Keratinocyte (primary cell): ENCODE measurements around the gene ZNF134. TPM values are rescaled to one million over a fixed set of nuclear protein-coding genes. Genes with fewer than 3 reads are reported as not detected.

Experiments
- DNase-seq: peaks from one replicate; pipeline ENCODE4 v3.0.0-alpha.2; 2011; ENCODE audit warnings: low read depth, missing footprints, low spot score
- FAIRE-seq: peaks from 2 replicates; lab custom pipeline; 2011; peaks lifted over from hg19 to GRCh38; lab: Jason Lieb, UNC
- H2AFZ ChIP-seq: 2 replicates; pipeline ENCODE4 v1.6.0; 2012; ENCODE audit warnings: low read length, control low read depth, inconsistent platforms; ENCODE audit not compliant: control insufficient read depth
- H3K27ac ChIP-seq: 2 replicates; pipeline ENCODE4 v1.5.1; 2011; ENCODE audit warnings: low read length; ENCODE audit not compliant: control insufficient read depth, insufficient read depth
- H3K27me3 ChIP-seq: 3 replicates; pipeline ENCODE4 v1.6.0; 2011; ENCODE audit warnings: low read length; ENCODE audit not compliant: control insufficient read depth, insufficient read depth; ENCODE audit errors: extremely low read depth
- H3K36me3 ChIP-seq, 2 experiments: 2 replicates in 1 of 2; 3 replicates in 1 of 2; pipeline ENCODE4 v1.5.1; 2011; ENCODE audit warnings: low read length in 2 of 2, mild to moderate bottlenecking in 1 of 2; ENCODE audit not compliant: control insufficient read depth in 2 of 2, insufficient read depth in 2 of 2; ENCODE audit errors: extremely low read depth in 1 of 2
- H3K4me1 ChIP-seq: 3 replicates; pipeline ENCODE4 v1.5.1; 2011; ENCODE audit warnings: low read length; ENCODE audit not compliant: control insufficient read depth, insufficient read depth; ENCODE audit errors: extremely low read depth
- H3K4me2 ChIP-seq: 3 replicates; pipeline ENCODE4 v1.6.0; 2011; ENCODE audit warnings: low read depth, low read length; ENCODE audit not compliant: control insufficient read depth, insufficient read depth; ENCODE audit errors: extremely low read depth
- H3K4me3 ChIP-seq, 3 experiments: fragments of 200-600 bp in 1 of 3; sonication (generic) in 1 of 3; 2 replicates in 2 of 3; 3 replicates in 1 of 3; pipeline ENCODE4 v1.5.1; 2011 to 2016; ENCODE audit warnings: low read length in 3 of 3, mild to moderate bottlenecking in 3 of 3, control low read depth in 2 of 3, inconsistent platforms in 1 of 3, low read depth in 1 of 3, mixed read lengths in 1 of 3, mixed run types in 1 of 3, moderate library complexity in 1 of 3; ENCODE audit not compliant: control insufficient read depth in 2 of 3, insufficient read depth in 2 of 3; ENCODE audit errors: extremely low read depth in 1 of 3
- H3K79me2 ChIP-seq: 2 replicates; pipeline ENCODE4 v1.6.0; 2012; ENCODE audit warnings: low read length; ENCODE audit not compliant: control insufficient read depth, insufficient read depth
- H3K9ac ChIP-seq: 3 replicates; pipeline ENCODE4 v1.6.0; 2011; ENCODE audit warnings: low read length; ENCODE audit not compliant: control insufficient read depth, insufficient read depth; ENCODE audit errors: extremely low read depth
- H3K9me1 ChIP-seq: 3 replicates; pipeline ENCODE4 v1.6.0; 2011; ENCODE audit warnings: low read length; ENCODE audit not compliant: control insufficient read depth, insufficient read depth; ENCODE audit errors: extremely low read depth
- H3K9me3 ChIP-seq: 2 replicates; pipeline ENCODE4 v1.5.1; 2012; ENCODE audit warnings: low read depth, low read length; ENCODE audit not compliant: control insufficient read depth
- H4K20me1 ChIP-seq: 3 replicates; pipeline ENCODE4 v1.6.0; 2011; ENCODE audit warnings: low read length; ENCODE audit not compliant: control insufficient read depth, insufficient read depth; ENCODE audit errors: extremely low read depth
- EZH2 ChIP-seq: IDR thresholded peaks from one replicate; pipeline ENCODE4 v1.6.1; 2012; ENCODE audit warnings: inconsistent platforms, mild to moderate bottlenecking, low read length, moderate library complexity
- dilution Hi-C: fragments of 300-500 bp; cut with MboI; formaldehyde crosslinking; loops from one replicate; pipeline ENCODE4 v1.7.0; 2020; ENCODE audit warnings: low sequenced_read_pairs; ENCODE audit not compliant: extremely low pct_ligation_motif_present
- polyA plus RNA-seq, 5 experiments: library from polyadenylated mRNA; depleted of rRNA in 3 of 5; stranded (reverse) in 3 of 5; stranded (forward) in 1 of 5; unstranded in 1 of 5; fragments of >200 nt; gene quantifications; 1 replicate in 1 of 5; 2 replicates in 3 of 5; 3 replicates in 1 of 5; pipeline versions ENCODE4 v1.2.1 to v1.2.3, GENCODE V29; 2011 to 2012; ENCODE audit warnings: missing spikeins in 2 of 5, low read depth in 1 of 5, low replicate concordance in 1 of 5
- TF ChIP-seq, protein P1 (sequence below), 3 experiments: IDR thresholded peaks in 1 of 3; conservative IDR thresholded peaks in 1 of 3; optimal IDR thresholded peaks in 1 of 3; 2 replicates in 2 of 3; 3 replicates in 1 of 3; pipeline versions ENCODE3 to v1.5.1; 2011; ENCODE audit warnings: low read length in 3 of 3, mild to moderate bottlenecking in 3 of 3, moderate library complexity in 2 of 3, control low read depth in 1 of 3, inconsistent platforms in 1 of 3; ENCODE audit not compliant: insufficient read depth in 2 of 3; ENCODE audit errors: extremely low read depth in 1 of 3

ZNF134 gene
- polyA plus RNA-seq, 1 donor (not counting 4 experiments of a cell fraction or from before 2014, with no cell fraction given) = 10.7 TPM

DNA sequence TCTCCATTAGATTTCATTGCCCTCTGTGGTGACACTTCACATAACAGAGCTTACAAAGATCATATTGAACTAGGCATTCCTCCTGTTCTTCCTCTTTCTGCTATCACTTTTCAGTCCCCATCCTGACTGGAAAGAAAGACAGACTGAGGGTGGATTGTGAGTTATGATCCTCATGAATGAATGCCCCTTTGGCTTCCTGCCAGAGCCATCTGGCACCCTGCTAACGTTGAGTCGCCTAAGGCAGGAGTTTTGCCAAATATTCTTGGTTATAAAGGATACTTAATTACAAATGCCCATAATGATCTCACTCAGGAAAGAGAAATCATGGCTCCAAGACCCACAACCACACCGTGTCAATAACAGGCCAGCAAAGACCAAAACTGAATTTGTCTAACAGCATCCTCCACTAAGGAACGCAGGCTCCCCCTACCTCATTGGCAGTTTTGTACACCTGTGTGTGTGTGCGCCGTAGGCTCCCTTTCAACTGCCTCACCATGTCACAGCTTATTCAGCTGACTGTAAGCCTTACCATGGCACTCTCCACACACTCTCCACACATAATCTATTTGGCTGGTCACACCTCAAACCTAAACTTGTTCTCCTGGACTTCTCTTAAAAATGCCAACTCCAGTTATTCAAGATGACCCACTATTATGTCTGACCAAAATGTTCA, 34.4 kb downstream of the ZNF134 start:
- Histone ChIP-seq H3K9me3 (no peaks in the 10 kb centered on the region), H3K27ac (no peak overlapping the region), H3K4me2 (no peak overlapping the region), H3K27me3 (no peaks in the 10 kb centered on the region), H3K36me3 (no peaks in the 10 kb centered on the region), H3K4me3 (no peak overlapping the region), H4K20me1 (no peaks in the 10 kb centered on the region), H3K9ac (no peak overlapping the region), H3K79me2 (no peaks in the 10 kb centered on the region), H3K4me1 (peaks cover 21% of the 10 kb centered on the region), H3K9me1 (no peaks in the 10 kb centered on the region), H2AFZ (no peak overlapping the region)
- FAIRE-seq (no peak), DNase-seq (no peak)
- no peak for TF ChIP-seq EZH2
- TF ChIP-seq, protein P1, sequence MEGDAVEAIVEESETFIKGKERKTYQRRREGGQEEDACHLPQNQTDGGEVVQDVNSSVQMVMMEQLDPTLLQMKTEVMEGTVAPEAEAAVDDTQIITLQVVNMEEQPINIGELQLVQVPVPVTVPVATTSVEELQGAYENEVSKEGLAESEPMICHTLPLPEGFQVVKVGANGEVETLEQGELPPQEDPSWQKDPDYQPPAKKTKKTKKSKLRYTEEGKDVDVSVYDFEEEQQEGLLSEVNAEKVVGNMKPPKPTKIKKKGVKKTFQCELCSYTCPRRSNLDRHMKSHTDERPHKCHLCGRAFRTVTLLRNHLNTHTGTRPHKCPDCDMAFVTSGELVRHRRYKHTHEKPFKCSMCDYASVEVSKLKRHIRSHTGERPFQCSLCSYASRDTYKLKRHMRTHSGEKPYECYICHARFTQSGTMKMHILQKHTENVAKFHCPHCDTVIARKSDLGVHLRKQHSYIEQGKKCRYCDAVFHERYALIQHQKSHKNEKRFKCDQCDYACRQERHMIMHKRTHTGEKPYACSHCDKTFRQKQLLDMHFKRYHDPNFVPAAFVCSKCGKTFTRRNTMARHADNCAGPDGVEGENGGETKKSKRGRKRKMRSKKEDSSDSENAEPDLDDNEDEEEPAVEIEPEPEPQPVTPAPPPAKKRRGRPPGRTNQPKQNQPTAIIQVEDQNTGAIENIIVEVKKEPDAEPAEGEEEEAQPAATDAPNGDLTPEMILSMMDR (optimal IDR thresholded peaks at IDR 0.05 in 1 of 3, IDR thresholded peaks at IDR 0.05 in 1 of 3, conservative IDR thresholded peaks at IDR 0.05 in 1 of 3; ENCODE audit: extremely low read depth in 1 of 3, insufficient read depth in 2 of 3, low read length in 3 of 3) = no peak
- dilution Hi-C loops = no loop called here

DNA sequence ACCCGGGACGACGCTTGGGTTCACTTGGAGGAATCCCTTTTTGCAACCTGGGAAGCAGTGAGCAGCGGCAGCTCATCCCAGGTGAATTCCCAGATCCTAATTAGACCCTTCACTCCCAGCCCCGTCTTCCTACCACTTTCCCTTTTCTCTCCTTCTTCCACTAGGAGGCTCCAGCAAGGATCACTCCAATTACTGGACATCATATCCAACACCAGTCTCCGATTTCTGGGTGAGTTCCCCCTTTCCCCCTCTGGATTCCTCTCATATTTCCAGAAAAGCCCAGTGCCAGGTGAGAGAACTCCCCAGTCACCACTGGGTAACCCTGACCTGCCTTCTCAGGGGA, 37.6 kb downstream of the ZNF134 start:
- H3K9ac ChIP-seq = peak overlapping the region; percentile 13
- dilution Hi-C loops = no loop called here
- no peaks in the 10 kb centered on the region for H4K20me1 ChIP-seq
- H2AFZ ChIP-seq = peak overlapping the region; percentile 83
- H3K4me1 ChIP-seq = peaks cover 21% of the 10 kb centered on the region
- H3K27me3 ChIP-seq = no peaks in the 10 kb centered on the region
- FAIRE-seq = no peak
- H3K27ac ChIP-seq = peak overlapping the region; percentile 71
- no peaks in the 10 kb centered on the region for H3K36me3 ChIP-seq
- no peaks in the 10 kb centered on the region for H3K9me1 ChIP-seq
- H3K4me2 ChIP-seq = peak overlapping the region; percentile 76
- TF ChIP-seq EZH2 = no peak
- TF ChIP-seq, protein P1 (optimal IDR thresholded peaks at IDR 0.05 in 1 of 3, IDR thresholded peaks at IDR 0.05 in 1 of 3, conservative IDR thresholded peaks at IDR 0.05 in 1 of 3; ENCODE audit: extremely low read depth in 1 of 3, insufficient read depth in 2 of 3, low read length in 3 of 3) = peak; percentile 23 to 27 (median 25)
- no peaks in the 10 kb centered on the region for H3K9me3 ChIP-seq
- H3K4me3 ChIP-seq = peak overlapping the region; percentile 6 to 46 (median 44)
- no peaks in the 10 kb centered on the region for H3K79me2 ChIP-seq
- DNase-seq = no peak
